ENCODE results near the gene GRPR.

DNA sequence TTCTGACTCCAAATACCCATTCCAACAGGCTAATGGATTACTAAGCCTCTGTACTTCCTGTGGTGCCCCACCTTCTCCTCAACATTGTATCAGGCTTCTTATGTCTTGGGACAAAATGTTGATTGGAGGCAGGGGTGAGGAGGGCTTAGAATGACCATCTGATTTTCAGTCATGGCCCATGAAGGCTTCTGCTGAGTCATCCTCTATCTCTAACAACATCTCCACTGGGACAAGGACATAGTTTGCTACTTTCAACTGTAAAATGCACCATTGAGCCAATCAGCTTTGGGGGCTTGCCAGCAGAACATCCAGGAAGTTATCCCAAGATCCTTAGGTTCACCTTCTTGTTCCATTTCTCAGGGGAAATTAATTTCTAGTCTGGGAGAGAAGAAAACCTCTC, 73.5 kb downstream of the GRPR start:
- TF ChIP-seq, protein P1, sequence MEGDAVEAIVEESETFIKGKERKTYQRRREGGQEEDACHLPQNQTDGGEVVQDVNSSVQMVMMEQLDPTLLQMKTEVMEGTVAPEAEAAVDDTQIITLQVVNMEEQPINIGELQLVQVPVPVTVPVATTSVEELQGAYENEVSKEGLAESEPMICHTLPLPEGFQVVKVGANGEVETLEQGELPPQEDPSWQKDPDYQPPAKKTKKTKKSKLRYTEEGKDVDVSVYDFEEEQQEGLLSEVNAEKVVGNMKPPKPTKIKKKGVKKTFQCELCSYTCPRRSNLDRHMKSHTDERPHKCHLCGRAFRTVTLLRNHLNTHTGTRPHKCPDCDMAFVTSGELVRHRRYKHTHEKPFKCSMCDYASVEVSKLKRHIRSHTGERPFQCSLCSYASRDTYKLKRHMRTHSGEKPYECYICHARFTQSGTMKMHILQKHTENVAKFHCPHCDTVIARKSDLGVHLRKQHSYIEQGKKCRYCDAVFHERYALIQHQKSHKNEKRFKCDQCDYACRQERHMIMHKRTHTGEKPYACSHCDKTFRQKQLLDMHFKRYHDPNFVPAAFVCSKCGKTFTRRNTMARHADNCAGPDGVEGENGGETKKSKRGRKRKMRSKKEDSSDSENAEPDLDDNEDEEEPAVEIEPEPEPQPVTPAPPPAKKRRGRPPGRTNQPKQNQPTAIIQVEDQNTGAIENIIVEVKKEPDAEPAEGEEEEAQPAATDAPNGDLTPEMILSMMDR (conservative IDR thresholded peaks at IDR 0.05 in 1 of 2, IDR thresholded peaks at IDR 0.05 in 1 of 2; ENCODE audit: low read depth in 1 of 2, low read length in 2 of 2): no peak
- TF ChIP-seq EZH2 (IDR thresholded peaks at IDR 0.05; ENCODE audit: low read length, missing control alignments): no peak
